HepG2 (cell line): Measurements from ENCODE around the gene PAPPA2. TPM values are rescaled to one million over a fixed set of nuclear protein-coding genes. Genes with fewer than 3 reads are reported as not detected.

Experiments used
- ATAC-seq: fragments of 200-7000 bp; cut with Tn5 transposase; 3 replicates; pipeline ENCODE4 v1.9.1; 2020; ENCODE audit warnings: mild to moderate bottlenecking, moderate library complexity
- BruUV-seq: library from RNA; stranded (reverse); fragments of 400-500 nt; replicated peaks from 2 replicates; lab custom pipeline; 2021; lab: Mats Ljungman, UMichigan
- CTCF ChIA-PET: fragments of 300-600 bp; formaldehyde crosslinking; extraction: SDS; loops from one replicate; lab custom pipeline; 2021; ENCODE audit warnings: low total read pairs, inconsistent platforms, low intra/inter-chr PET ratio; lab: Yijun Ruan, JAX
- POLR2A ChIA-PET: fragments of 350-600 bp; sonication (Branson Sonifier 250); formaldehyde crosslinking; loops from one replicate; lab custom pipeline; 2020; ENCODE audit warnings: antibody characterized with exemption, inconsistent platforms; lab: Yijun Ruan, JAX
- DNase-seq: peaks from one replicate; pipeline ENCODE4 v3.0.0-alpha.2; 2015; ENCODE audit warnings: low spot score
- FAIRE-seq: peaks from 3 replicates; lab custom pipeline; 2011; peaks lifted over from hg19 to GRCh38; lab: Jason Lieb, UNC
- H2AFZ ChIP-seq: one replicate; pipeline ENCODE4 v1.6.1; 2011; ENCODE audit warnings: low read length, inconsistent platforms
- H3K27ac ChIP-seq: fragments of 300-600 bp; 3 replicates; pipeline ENCODE4 v1.8.0; 2011; ENCODE audit warnings: mixed run types, mild to moderate bottlenecking, mixed read lengths, low read length, inconsistent platforms; ENCODE audit not compliant: insufficient read depth; ENCODE audit errors: extremely low read length
- H3K27me3 ChIP-seq, 2 experiments: fragments of 200-600 bp in 1 of 2; 2 replicates in 1 of 2; 3 replicates in 1 of 2; pipeline versions ENCODE4 v1.6.0 to v1.8.0; 2011; ENCODE audit warnings: low read length in 2 of 2, mild to moderate bottlenecking in 2 of 2, moderate library complexity in 2 of 2, inconsistent platforms in 1 of 2; ENCODE audit not compliant: insufficient read depth in 2 of 2, control insufficient read depth in 1 of 2
- H3K36me3 ChIP-seq, 2 experiments: fragments of 200-600 bp in 1 of 2; replicated peaks in 1 of 2; 2 replicates in 1 of 2; 3 replicates in 1 of 2; pipeline versions ENCODE4 v1.5.1 to v1.8.0; 2011; ENCODE audit warnings: low read length in 2 of 2, inconsistent platforms in 1 of 2; ENCODE audit not compliant: insufficient read depth in 2 of 2, control insufficient read depth in 1 of 2
- H3K4me1 ChIP-seq: 2 replicates; pipeline ENCODE4 v1.5.1; 2012; ENCODE audit warnings: low read length, inconsistent platforms; ENCODE audit not compliant: insufficient read depth
- H3K4me2 ChIP-seq: 2 replicates; pipeline ENCODE4 v1.6.0; 2011; ENCODE audit warnings: low read depth, low read length, inconsistent platforms
- H3K4me3 ChIP-seq, 3 experiments: fragments of 200-600 bp in 1 of 3; sonication (generic), shearing (Covaris generic) in 1 of 3; replicated peaks in 1 of 3; 2 replicates each; pipeline ENCODE4 v1.5.1; 2011 to 2016; ENCODE audit warnings: low read length in 3 of 3, inconsistent platforms in 2 of 3, low read depth in 2 of 3, mild to moderate bottlenecking in 2 of 3, control low read depth in 1 of 3, mixed read lengths in 1 of 3; ENCODE audit not compliant: insufficient read depth in 1 of 3
- H3K79me2 ChIP-seq: one replicate; pipeline ENCODE4 v1.6.1; 2011; ENCODE audit warnings: low read length, inconsistent platforms; ENCODE audit not compliant: insufficient read depth
- H3K9ac ChIP-seq: 2 replicates; pipeline ENCODE4 v1.6.0; 2011; ENCODE audit warnings: mild to moderate bottlenecking, low read depth, low read length, inconsistent platforms; ENCODE audit not compliant: insufficient read depth
- H3K9me3 ChIP-seq: 2 replicates; pipeline ENCODE4 v1.5.1; 2012; ENCODE audit warnings: mild to moderate bottlenecking, low read length
- H4K20me1 ChIP-seq: 2 replicates; pipeline ENCODE4 v1.6.0; 2011; ENCODE audit warnings: inconsistent platforms, mild to moderate bottlenecking, low read length, moderate library complexity; ENCODE audit not compliant: insufficient read depth
- GPN1 ChIP-seq: sonication (generic); formaldehyde crosslinking; IDR thresholded peaks from 2 replicates; pipeline ENCODE4 v1.5.1; 2020; ENCODE audit warnings: missing genetic modification reagents, borderline replicate concordance
- LCORL ChIP-seq, 2 experiments: fragments of 450-650 bp in 1 of 2; sonication (generic) in 1 of 2; formaldehyde crosslinking in 1 of 2; IDR thresholded peaks; 2 replicates each; pipeline versions ENCODE4 v1.5.0 to v1.6.1; 2017 to 2020; ENCODE audit warnings: antibody characterized with exemption in 1 of 2, missing genetic modification reagents in 1 of 2
- SP2 ChIP-seq: sonication (generic); formaldehyde crosslinking; IDR thresholded peaks from 2 replicates; pipeline ENCODE4 v1.5.1; 2020; ENCODE audit warnings: mild to moderate bottlenecking, missing genetic modification reagents
- ZNF12 ChIP-seq: sonication (generic); formaldehyde crosslinking; IDR thresholded peaks from 2 replicates; pipeline ENCODE4 v1.5.0; 2020; ENCODE audit warnings: missing genetic modification reagents
- ZNF20 ChIP-seq: sonication (generic); formaldehyde crosslinking; IDR thresholded peaks from 2 replicates; pipeline ENCODE4 v1.4.0; 2020; ENCODE audit warnings: mild to moderate bottlenecking, moderate library complexity, missing genetic modification reagents
- ZNF672 ChIP-seq: sonication (generic); formaldehyde crosslinking; IDR thresholded peaks from 2 replicates; pipeline ENCODE4 v1.8.1; 2022; ENCODE audit warnings: missing genetic modification reagents
- ZNF747 ChIP-seq: sonication (generic); formaldehyde crosslinking; IDR thresholded peaks from 2 replicates; pipeline ENCODE4 v1.8.1; 2023; ENCODE audit warnings: missing genetic modification reagents, mild to moderate bottlenecking, borderline replicate concordance
- WGBS: methylation state at CpG from one replicate; pipeline ENCODE4 v1.1.6; 2017; ENCODE audit warnings: low lambda C conversion rate; 5-methylcytosine and 5-hydroxymethylcytosine counted together
- in situ Hi-C: cut with HindIII; loops from 2 replicates; pipeline ENCODE4 v1.10.0; 2017; ENCODE audit warnings: low pct_unique_long_range_greater_than_20kb; ENCODE audit not compliant: extremely low pct_ligation_motif_present
- intact Hi-C: fragments of 100-400 bp; cut with micrococcal nuclease; formaldehyde crosslinking; loops from one replicate; pipeline ENCODE4 v1.10.0; 2022; ENCODE audit not compliant: unreplicated experiment
- polyA plus RNA-seq, 8 experiments: library from polyadenylated mRNA; depleted of rRNA in 3 of 8; stranded (reverse) in 7 of 8; unstranded in 1 of 8; fragments of >200 nt; fragmentation: Illumina TruSeq in 4 of 8; extraction: Trizol in 4 of 8; gene quantifications; 2 replicates each; pipeline versions ENCODE4 v1.2.1 to v1.2.3, GENCODE V29; 2011 to 2016; ENCODE audit warnings: low read depth in 4 of 8, missing spikeins in 1 of 8, mixed read lengths in 1 of 8; ENCODE audit not compliant: insufficient read depth in 1 of 8
- total RNA-seq, 5 experiments: library from RNA; depleted of rRNA; stranded (reverse); fragments of >200 nt; fragmentation: Illumina TruSeq; extraction: Trizol; gene quantifications; 2 replicates each; pipeline ENCODE4 v1.2.3, GENCODE V29; 2016; ENCODE audit warnings: low read depth in 1 of 5
- TF ChIP-seq, protein P1 (sequence below): sonication (generic); formaldehyde crosslinking; IDR thresholded peaks from 2 replicates; pipeline ENCODE4 v1.5.1; 2020; ENCODE audit warnings: missing genetic modification reagents, mild to moderate bottlenecking, borderline replicate concordance
- TF ChIP-seq, protein P2 (sequence below): sonication (generic); formaldehyde crosslinking; IDR thresholded peaks from 2 replicates; pipeline ENCODE4 v1.5.0; 2020; ENCODE audit warnings: missing genetic modification reagents, mild to moderate bottlenecking, borderline replicate concordance
- TF ChIP-seq, protein P3 (sequence below): sonication (generic); formaldehyde crosslinking; IDR thresholded peaks from 2 replicates; pipeline ENCODE4 v1.5.1; 2020; ENCODE audit warnings: mild to moderate bottlenecking, missing genetic modification reagents

The PAPPA2 gene
- total and polyA plus RNA-seq, 2 of the 13 experiments (the other 11 are each of a cell fraction or from before 2014, with no cell fraction given) = 0.01 TPM; not detected in 1

DNA sequence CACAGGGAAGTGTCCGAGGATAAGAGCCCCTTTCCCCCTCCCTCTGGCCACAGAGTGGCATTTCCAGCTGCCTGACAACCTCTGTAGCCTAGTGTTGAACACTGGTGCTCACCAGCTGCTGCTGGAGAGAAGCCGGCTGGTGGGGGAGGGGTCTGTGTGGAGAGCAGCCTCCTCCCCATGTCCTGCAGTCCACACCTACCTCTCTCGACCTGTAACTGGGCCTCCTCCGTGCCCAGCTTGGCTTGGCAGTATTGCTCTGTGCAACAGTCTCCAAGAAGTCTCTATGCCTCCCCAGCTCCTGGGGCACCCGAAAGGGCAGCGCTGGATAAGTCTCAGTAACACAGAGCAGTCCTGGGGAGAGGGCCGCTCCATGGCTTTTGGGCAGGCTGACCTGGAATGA lies 17.0 kb downstream of the PAPPA2 start (continued):
- TF ChIP-seq, protein P1, sequence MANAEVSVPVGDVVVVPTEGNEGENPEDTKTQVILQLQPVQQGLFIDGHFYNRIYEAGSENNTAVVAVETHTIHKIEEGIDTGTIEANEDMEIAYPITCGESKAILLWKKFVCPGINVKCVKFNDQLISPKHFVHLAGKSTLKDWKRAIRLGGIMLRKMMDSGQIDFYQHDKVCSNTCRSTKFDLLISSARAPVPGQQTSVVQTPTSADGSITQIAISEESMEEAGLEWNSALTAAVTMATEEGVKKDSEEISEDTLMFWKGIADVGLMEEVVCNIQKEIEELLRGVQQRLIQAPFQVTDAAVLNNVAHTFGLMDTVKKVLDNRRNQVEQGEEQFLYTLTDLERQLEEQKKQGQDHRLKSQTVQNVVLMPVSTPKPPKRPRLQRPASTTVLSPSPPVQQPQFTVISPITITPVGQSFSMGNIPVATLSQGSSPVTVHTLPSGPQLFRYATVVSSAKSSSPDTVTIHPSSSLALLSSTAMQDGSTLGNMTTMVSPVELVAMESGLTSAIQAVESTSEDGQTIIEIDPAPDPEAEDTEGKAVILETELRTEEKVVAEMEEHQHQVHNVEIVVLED (CRISPR knock-in tag) = no peak
- TF ChIP-seq ZNF12 (CRISPR knock-in tag) (no peak), ZNF747 (CRISPR knock-in tag) (no peak), LCORL (IDR thresholded peaks at IDR 0.05) (no peak), LCORL (CRISPR knock-in tag; IDR thresholded peaks at IDR 0.05) (no peak), GPN1 (no peak), ZNF672 (CRISPR knock-in tag) (no peak)

DNA sequence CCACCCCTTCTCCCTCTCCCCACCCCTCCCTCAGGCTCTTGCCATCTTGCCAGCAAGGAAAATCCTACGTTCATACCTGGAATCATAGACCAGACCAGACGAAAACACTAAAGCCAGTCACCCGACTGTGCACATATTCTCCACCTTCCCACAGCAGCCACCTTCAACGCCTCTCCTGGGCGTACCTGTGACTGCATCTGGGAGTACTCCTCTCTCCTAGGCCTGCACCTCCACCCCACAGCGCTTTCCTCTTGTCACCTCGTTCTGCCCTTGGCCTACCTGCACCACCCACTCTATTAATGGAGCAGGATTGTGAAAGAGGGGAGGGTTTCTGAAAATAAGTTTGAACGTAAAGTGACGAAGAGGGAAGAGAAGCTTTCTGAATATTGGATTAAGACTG lies 17.8 kb downstream of the PAPPA2 start:
- H3K9ac ChIP-seq = no peak overlapping the region
- ChIA-PET CTCF (no interaction called here), POLR2A (no interaction called here)
- no peak overlapping the region for H3K4me3 ChIP-seq
- no peaks in the 10 kb centered on the region for H3K4me1 ChIP-seq
- no peaks in the 10 kb centered on the region for H3K79me2 ChIP-seq
- H3K27me3 ChIP-seq = peaks cover 0 to 3% of the 10 kb centered on the region in 2 experiments; a peak in 1 of 5 replicates
- no peaks in the 10 kb centered on the region for H3K9me3 ChIP-seq
- no peaks in the 10 kb centered on the region for H3K36me3 ChIP-seq
- TF ChIP-seq SP2 (no peak), ZNF20 (CRISPR knock-in tag) (no peak)
- TF ChIP-seq, protein P2, sequence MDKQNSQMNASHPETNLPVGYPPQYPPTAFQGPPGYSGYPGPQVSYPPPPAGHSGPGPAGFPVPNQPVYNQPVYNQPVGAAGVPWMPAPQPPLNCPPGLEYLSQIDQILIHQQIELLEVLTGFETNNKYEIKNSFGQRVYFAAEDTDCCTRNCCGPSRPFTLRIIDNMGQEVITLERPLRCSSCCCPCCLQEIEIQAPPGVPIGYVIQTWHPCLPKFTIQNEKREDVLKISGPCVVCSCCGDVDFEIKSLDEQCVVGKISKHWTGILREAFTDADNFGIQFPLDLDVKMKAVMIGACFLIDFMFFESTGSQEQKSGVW (CRISPR knock-in tag) = no peak
- TF ChIP-seq, protein P3, sequence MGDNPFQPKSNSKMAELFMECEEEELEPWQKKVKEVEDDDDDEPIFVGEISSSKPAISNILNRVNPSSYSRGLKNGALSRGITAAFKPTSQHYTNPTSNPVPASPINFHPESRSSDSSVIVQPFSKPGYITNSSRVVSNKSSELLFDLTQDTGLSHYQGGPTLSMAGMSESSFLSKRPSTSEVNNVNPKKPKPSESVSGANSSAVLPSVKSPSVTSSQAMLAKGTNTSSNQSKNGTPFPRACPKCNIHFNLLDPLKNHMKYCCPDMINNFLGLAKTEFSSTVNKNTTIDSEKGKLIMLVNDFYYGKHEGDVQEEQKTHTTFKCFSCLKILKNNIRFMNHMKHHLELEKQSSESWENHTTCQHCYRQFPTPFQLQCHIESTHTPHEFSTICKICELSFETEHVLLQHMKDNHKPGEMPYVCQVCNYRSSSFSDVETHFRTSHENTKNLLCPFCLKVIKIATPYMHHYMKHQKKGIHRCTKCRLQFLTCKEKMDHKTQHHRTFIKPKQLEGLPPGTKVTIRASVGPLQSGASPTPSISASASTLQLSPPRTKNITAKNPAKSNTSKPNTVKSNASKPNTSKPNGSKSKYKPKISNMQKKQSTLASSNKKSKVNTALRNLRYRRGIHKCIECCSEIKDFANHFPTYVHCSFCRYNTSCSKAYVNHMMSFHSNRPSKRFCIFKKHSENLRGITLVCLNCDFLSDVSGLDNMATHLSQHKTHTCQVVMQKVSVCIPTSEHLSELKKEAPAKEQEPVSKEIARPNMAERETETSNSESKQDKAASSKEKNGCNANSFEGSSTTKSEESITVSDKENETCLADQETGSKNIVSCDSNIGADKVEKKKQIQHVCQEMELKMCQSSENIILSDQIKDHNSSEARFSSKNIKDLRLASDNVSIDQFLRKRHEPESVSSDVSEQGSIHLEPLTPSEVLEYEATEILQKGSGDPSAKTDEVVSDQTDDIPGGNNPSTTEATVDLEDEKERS (CRISPR knock-in tag) = no peak
- TF ChIP-seq, all 625 proteins: peak for 0
- Histone ChIP-seq H4K20me1 (no peaks in the 10 kb centered on the region), H2AFZ (no peak overlapping the region), H3K27ac (no peak overlapping the region), H3K4me2 (no peak overlapping the region)
- in situ Hi-C loops = no loop called here
- FAIRE-seq (no peak), DNase-seq (no peak), ATAC-seq (no peak; the same call in 2 of the 3 replicates)
- 23% methylated on average over 9 of the region's 9 CpGs for WGBS
- no TSS peak for BruUV-seq
- intact Hi-C loops = no loop called here
